ES-I3 (cell line): ENCODE results near the gene OR13C4.

Experiments used
- H3K36me3 ChIP-seq: 2 replicates; pipeline ENCODE4 v1.6.1; 2013; ENCODE audit warnings: mild to moderate bottlenecking, low read length, control low read depth, moderate library complexity; ENCODE audit not compliant: insufficient read depth
- H3K4me1 ChIP-seq: 2 replicates; pipeline ENCODE4 v1.6.1; 2013; ENCODE audit warnings: mild to moderate bottlenecking, control low read depth, low read length; ENCODE audit not compliant: insufficient read depth
- H3K9ac ChIP-seq: 2 replicates; pipeline ENCODE4 v1.6.1; 2013; ENCODE audit warnings: low read depth, mild to moderate bottlenecking, low read length, moderate library complexity
- H3K9me3 ChIP-seq: 2 replicates; pipeline ENCODE4 v1.6.1; 2013; ENCODE audit warnings: mild to moderate bottlenecking, low read length, moderate library complexity; ENCODE audit not compliant: control insufficient read depth, insufficient read depth

The OR13C4 gene

GRCh38 chr9:104503440-104503839 lies 23.6 kb downstream of the OR13C4 start:
- H3K9ac ChIP-seq: no peak overlapping the region
- no peaks in the 10 kb centered on the region for H3K36me3 ChIP-seq
- H3K9me3 ChIP-seq: no peaks in the 10 kb centered on the region
- no peaks in the 10 kb centered on the region for H3K4me1 ChIP-seq

GRCh38 chr9:104494808-104495207 lies 32.2 kb downstream of the OR13C4 start:
- Histone ChIP-seq H3K36me3 (no peaks in the 10 kb centered on the region), H3K9me3 (0 out of 2 replicates have a peak, but pooled peaks cover 3% of the 10 kb centered on the region), H3K9ac (no peak overlapping the region), H3K4me1 (no peaks in the 10 kb centered on the region)

DNA sequence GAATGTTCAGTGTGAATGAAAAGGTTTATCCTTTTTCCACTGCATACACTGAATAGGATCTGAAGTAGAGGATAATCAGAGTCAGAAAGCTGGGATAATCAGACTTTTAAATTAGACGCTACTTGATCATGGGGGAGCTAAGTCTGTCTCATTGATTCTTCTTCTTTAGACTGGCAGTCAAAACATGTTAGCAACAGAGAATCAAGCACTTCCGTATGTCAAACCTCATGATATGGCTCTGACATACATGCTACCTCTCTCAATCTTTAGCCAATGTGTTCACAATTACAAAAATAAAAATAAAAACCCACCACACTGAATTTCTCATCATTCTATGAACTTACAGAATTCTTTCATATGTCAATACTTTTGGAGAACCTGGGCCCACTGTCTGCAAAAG lies 42.0 kb downstream of the OR13C4 start:
- Histone ChIP-seq H3K9ac (no peak overlapping the region), H3K9me3 (no peaks in the 10 kb centered on the region), H3K36me3 (no peaks in the 10 kb centered on the region), H3K4me1 (no peaks in the 10 kb centered on the region)

- Histone ChIP-seq H3K36me3 (no peaks in the 10 kb centered on the region), H3K9me3 (no peaks in the 10 kb centered on the region), H3K9ac (no peak overlapping the region), H3K4me1 (no peaks in the 10 kb centered on the region)
Measured at GRCh38 chr9:104482921-104483570, 44.0 kb downstream of the OR13C4 start.
